Gastroesophageal sphincter (tissue), 3 donors: ENCODE measurements around the gene AURKA.

ENCODE experiments used
- CTCF ChIP-seq, 4 experiments: fragments of 200-600 bp in 2 of 4; fragments of 450-650 bp in 2 of 4; sonication (generic) in 1 of 4; IDR thresholded peaks; one replicate each; pipeline ENCODE4 v1.5.1; 2017 to 2019; ENCODE audit warnings: antibody characterized with exemption in 4 of 4, mild to moderate bottlenecking in 2 of 4, moderate library complexity in 2 of 4
- EP300 ChIP-seq: sonication (generic); formaldehyde crosslinking; IDR thresholded peaks from one replicate; pipeline ENCODE4 v1.6.1; 2017; ENCODE audit warnings: antibody characterized with exemption, mild to moderate bottlenecking
- POLR2A ChIP-seq, 2 donors: fragments of 450-650 bp; IDR thresholded peaks; one replicate each; pipeline ENCODE4 v1.6.1; 2017; ENCODE audit warnings: antibody characterized with exemption in 2 of 2, mild to moderate bottlenecking in 2 of 2, moderate library complexity in 1 of 2
- POLR2AphosphoS5 ChIP-seq: sonication (generic); formaldehyde crosslinking; IDR thresholded peaks from one replicate; pipeline ENCODE4 v1.6.1; 2017; ENCODE audit warnings: antibody characterized with exemption

GRCh38 chr20:56350842-56351241 lies 41.2 kb downstream of the AURKA start:
- TF ChIP-seq EP300 (no peak), CTCF (IDR thresholded peaks at IDR 0.05) (no peak), POLR2A (IDR thresholded peaks at IDR 0.05) (no peak), POLR2AphosphoS5 (no peak)
